Left lobe of liver (tissue), 1 donor: Measurements from ENCODE around the gene AUP1. TPM values are rescaled to one million over a fixed set of nuclear protein-coding genes. Genes with fewer than 3 reads are reported as not detected.

Experiments used
- total RNA-seq: library from RNA; stranded (reverse); gene quantifications from one replicate; pipeline ENCODE4 v1.2.1, GENCODE V29; 2021
- donor health status: DM: no; HTN: yes; CAD: no.

AUP1 gene
- total RNA-seq, 1 donor from 2014 or later, result 74.1 TPM

Other genes with a start within 250 kb of the AUP1 start
- gene SLC4A5, start 186.3 kb downstream of the AUP1 start, total RNA-seq, result 1.2 TPM
- gene DCTN1, start 149.4 kb downstream of the AUP1 start, total RNA-seq, result 41.3 TPM
- 0.38 TPM for gene C2orf81, start 108.1 kb downstream of the AUP1 start, total RNA-seq
- gene WDR54, start 108.0 kb downstream of the AUP1 start, total RNA-seq, result 1.5 TPM
- 114 TPM for gene RTKN, start 87.8 kb downstream of the AUP1 start, total RNA-seq
- gene INO80B, start 74.6 kb downstream of the AUP1 start, total RNA-seq, result 16.5 TPM
- gene WBP1, start 71.3 kb downstream of the AUP1 start, total RNA-seq, result 38.8 TPM
- gene MOGS, start 64.3 kb downstream of the AUP1 start, total RNA-seq, result 53.3 TPM
- gene MRPL53, start 57.0 kb downstream of the AUP1 start, total RNA-seq, result 48.9 TPM
- gene CCDC142, start 46.7 kb downstream of the AUP1 start, total RNA-seq, result 14.0 TPM
- 39.8 TPM for gene TTC31, start 46.6 kb downstream of the AUP1 start, total RNA-seq
- 7.7 TPM for gene LBX2, start 30.1 kb downstream of the AUP1 start, total RNA-seq
- 10.4 TPM for gene PCGF1, start 22.0 kb downstream of the AUP1 start, total RNA-seq
- gene TLX2, start 15.3 kb downstream of the AUP1 start, total RNA-seq, result 0.08 TPM
- gene DQX1, start 3.5 kb downstream of the AUP1 start, total RNA-seq, result 0.23 TPM
- 11.7 TPM for gene HTRA2, start 227 bp upstream of the AUP1 start, total RNA-seq
- 0.86 TPM for gene LOXL3, start 24.2 kb upstream of the AUP1 start, total RNA-seq
- gene DOK1, start 25.0 kb upstream of the AUP1 start, total RNA-seq, result 2.8 TPM
- not detected for gene M1AP, start 118.6 kb upstream of the AUP1 start, total RNA-seq
- gene SEMA4F, start 124.5 kb upstream of the AUP1 start, total RNA-seq, result 2.6 TPM